GM12878 (cell line): ENCODE results near the gene TNIP2. TPM values are rescaled to one million over a fixed set of nuclear protein-coding genes. Genes with fewer than 3 reads are reported as not detected.

Experiments
- BMI1 ChIP-seq: fragments of 450-650 bp; IDR thresholded peaks from 2 replicates; pipeline ENCODE4 v1.6.1; 2016; ENCODE audit warnings: mild to moderate bottlenecking, moderate library complexity, borderline replicate concordance
- RB1 ChIP-seq: fragments of 450-650 bp; formaldehyde crosslinking; IDR thresholded peaks from 2 replicates; pipeline ENCODE4 v1.6.1; 2017; ENCODE audit warnings: mild to moderate bottlenecking, borderline replicate concordance
- polyA plus RNA-seq, 11 experiments: library from polyadenylated mRNA; depleted of rRNA in 4 of 11; unstranded in 6 of 11; stranded (reverse) in 5 of 11; fragments of >200 nt; fragmentation: Nextera tagmentation in 4 of 11; fragmentation: Illumina TruSeq in 1 of 11; extraction: Ambion mirVana in 4 of 11; extraction: Trizol in 1 of 11; gene quantifications; 1 replicate in 1 of 11; 2 replicates in 10 of 11; pipeline versions ENCODE4 v1.2.1 to v1.2.3, GENCODE V29; 2011 to 2016; ENCODE audit warnings: inconsistent platforms in 2 of 11, missing spikeins in 2 of 11, low read depth in 1 of 11
- total RNA-seq, 4 experiments: library from RNA; depleted of rRNA in 3 of 4; stranded (reverse); fragments of >200 nt in 3 of 4; fragmentation: Illumina TruSeq in 1 of 4; extraction: Trizol in 1 of 4; gene quantifications; 2 replicates each; pipeline versions ENCODE4 v1.2.1 to v1.2.3, GENCODE V29; 2013 to 2021
- TF ChIP-seq, protein P1 (sequence below): fragments of 450-650 bp; formaldehyde crosslinking; IDR thresholded peaks from 2 replicates; pipeline ENCODE4 v1.4.0; 2020; ENCODE audit warnings: mild to moderate bottlenecking, moderate library complexity
- TF ChIP-seq, protein P2 (sequence below): fragments of 450-650 bp; IDR thresholded peaks from 2 replicates; pipeline ENCODE4 v1.6.1; 2017; ENCODE audit warnings: antibody characterized with exemption, mild to moderate bottlenecking, moderate library complexity
- TF ChIP-seq, protein P3 (sequence below): fragments of 450-650 bp; formaldehyde crosslinking; IDR thresholded peaks from 2 replicates; pipeline ENCODE4 v1.4.0; 2022; ENCODE audit warnings: mild to moderate bottlenecking, moderate library complexity

The TNIP2 gene
- total and polyA plus RNA-seq, 10 of the 15 experiments (the other 5 are each of a cell fraction or from before 2014, with no cell fraction given) = 1.4 to 64.9 (median 45.5) TPM

DNA sequence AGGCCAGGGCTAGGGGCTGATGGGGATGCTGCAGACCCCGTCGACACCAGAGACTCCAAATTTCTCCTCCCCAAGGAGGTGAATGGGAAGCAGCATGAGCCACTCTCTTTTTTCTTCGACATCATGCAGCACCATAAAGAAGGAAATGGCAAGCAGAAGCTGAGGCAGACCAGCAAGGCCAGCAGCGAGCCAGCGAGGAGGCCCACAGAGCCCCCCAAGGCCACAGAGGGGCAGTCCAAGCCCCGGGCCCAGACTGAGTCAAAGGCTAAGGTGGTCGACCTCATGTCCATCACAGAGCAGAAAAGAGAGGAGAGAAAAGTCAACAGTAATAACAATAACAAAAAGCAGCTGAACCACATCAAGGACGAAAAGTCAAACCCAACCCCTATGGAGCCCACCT, 56.1 kb downstream of the TNIP2 start (continued):
- TF ChIP-seq, protein P1, sequence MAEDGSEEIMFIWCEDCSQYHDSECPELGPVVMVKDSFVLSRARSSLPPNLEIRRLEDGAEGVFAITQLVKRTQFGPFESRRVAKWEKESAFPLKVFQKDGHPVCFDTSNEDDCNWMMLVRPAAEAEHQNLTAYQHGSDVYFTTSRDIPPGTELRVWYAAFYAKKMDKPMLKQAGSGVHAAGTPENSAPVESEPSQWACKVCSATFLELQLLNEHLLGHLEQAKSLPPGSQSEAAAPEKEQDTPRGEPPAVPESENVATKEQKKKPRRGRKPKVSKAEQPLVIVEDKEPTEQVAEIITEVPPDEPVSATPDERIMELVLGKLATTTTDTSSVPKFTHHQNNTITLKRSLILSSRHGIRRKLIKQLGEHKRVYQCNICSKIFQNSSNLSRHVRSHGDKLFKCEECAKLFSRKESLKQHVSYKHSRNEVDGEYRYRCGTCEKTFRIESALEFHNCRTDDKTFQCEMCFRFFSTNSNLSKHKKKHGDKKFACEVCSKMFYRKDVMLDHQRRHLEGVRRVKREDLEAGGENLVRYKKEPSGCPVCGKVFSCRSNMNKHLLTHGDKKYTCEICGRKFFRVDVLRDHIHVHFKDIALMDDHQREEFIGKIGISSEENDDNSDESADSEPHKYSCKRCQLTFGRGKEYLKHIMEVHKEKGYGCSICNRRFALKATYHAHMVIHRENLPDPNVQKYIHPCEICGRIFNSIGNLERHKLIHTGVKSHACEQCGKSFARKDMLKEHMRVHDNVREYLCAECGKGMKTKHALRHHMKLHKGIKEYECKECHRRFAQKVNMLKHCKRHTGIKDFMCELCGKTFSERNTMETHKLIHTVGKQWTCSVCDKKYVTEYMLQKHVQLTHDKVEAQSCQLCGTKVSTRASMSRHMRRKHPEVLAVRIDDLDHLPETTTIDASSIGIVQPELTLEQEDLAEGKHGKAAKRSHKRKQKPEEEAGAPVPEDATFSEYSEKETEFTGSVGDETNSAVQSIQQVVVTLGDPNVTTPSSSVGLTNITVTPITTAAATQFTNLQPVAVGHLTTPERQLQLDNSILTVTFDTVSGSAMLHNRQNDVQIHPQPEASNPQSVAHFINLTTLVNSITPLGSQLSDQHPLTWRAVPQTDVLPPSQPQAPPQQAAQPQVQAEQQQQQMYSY (CRISPR knock-in tag) = no peak
- TF ChIP-seq, protein P2, sequence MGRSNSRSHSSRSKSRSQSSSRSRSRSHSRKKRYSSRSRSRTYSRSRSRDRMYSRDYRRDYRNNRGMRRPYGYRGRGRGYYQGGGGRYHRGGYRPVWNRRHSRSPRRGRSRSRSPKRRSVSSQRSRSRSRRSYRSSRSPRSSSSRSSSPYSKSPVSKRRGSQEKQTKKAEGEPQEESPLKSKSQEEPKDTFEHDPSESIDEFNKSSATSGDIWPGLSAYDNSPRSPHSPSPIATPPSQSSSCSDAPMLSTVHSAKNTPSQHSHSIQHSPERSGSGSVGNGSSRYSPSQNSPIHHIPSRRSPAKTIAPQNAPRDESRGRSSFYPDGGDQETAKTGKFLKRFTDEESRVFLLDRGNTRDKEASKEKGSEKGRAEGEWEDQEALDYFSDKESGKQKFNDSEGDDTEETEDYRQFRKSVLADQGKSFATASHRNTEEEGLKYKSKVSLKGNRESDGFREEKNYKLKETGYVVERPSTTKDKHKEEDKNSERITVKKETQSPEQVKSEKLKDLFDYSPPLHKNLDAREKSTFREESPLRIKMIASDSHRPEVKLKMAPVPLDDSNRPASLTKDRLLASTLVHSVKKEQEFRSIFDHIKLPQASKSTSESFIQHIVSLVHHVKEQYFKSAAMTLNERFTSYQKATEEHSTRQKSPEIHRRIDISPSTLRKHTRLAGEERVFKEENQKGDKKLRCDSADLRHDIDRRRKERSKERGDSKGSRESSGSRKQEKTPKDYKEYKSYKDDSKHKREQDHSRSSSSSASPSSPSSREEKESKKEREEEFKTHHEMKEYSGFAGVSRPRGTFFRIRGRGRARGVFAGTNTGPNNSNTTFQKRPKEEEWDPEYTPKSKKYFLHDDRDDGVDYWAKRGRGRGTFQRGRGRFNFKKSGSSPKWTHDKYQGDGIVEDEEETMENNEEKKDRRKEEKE = no peak
- TF ChIP-seq, protein P3, sequence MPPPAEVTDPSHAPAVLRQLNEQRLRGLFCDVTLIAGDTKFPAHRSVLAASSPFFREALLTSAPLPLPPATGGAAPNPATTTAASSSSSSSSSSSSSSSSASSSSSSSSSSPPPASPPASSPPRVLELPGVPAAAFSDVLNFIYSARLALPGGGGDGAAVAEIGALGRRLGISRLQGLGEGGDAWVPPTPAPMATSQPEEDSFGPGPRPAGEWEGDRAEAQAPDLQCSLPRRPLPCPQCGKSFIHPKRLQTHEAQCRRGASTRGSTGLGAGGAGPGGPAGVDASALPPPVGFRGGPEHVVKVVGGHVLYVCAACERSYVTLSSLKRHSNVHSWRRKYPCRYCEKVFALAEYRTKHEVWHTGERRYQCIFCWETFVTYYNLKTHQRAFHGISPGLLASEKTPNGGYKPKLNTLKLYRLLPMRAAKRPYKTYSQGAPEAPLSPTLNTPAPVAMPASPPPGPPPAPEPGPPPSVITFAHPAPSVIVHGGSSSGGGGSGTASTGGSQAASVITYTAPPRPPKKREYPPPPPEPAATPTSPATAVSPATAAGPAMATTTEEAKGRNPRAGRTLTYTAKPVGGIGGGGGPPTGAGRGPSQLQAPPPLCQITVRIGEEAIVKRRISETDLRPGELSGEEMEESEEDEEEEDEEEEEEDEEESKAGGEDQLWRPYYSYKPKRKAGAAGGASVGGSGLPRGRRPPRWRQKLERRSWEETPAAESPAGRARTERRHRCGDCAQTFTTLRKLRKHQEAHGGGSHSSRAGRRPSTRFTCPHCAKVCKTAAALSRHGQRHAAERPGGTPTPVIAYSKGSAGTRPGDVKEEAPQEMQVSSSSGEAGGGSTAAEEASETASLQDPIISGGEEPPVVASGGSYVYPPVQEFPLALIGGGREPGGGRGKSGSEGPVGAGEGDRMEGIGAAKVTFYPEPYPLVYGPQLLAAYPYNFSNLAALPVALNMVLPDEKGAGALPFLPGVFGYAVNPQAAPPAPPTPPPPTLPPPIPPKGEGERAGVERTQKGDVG = no peak
- TF ChIP-seq BMI1 (no peak), RB1 (no peak)
- TF ChIP-seq, all 136 proteins: peak for 0
